ENCODE results near the gene RGS19.

- TF ChIP-seq LEF1 (IDR thresholded peaks at IDR 0.05; ENCODE audit: borderline replicate concordance) (no peak), NFRKB (IDR thresholded peaks at IDR 0.05) (no peak), FOXM1 (IDR thresholded peaks at IDR 0.05; ENCODE audit: borderline replicate concordance) (no peak), BHLHE40 (IDR thresholded peaks at IDR 0.05; ENCODE audit: borderline replicate concordance) (no peak), HDGF (IDR thresholded peaks at IDR 0.05; ENCODE audit: borderline replicate concordance) (no peak), SP1 (IDR thresholded peaks at IDR 0.05) (no peak), TARDBP (IDR thresholded peaks at IDR 0.05) (no peak), FOXK2 (IDR thresholded peaks at IDR 0.05) (no peak), ZNF384 (IDR thresholded peaks at IDR 0.05) (no peak)
- TF ChIP-seq, protein P1, sequence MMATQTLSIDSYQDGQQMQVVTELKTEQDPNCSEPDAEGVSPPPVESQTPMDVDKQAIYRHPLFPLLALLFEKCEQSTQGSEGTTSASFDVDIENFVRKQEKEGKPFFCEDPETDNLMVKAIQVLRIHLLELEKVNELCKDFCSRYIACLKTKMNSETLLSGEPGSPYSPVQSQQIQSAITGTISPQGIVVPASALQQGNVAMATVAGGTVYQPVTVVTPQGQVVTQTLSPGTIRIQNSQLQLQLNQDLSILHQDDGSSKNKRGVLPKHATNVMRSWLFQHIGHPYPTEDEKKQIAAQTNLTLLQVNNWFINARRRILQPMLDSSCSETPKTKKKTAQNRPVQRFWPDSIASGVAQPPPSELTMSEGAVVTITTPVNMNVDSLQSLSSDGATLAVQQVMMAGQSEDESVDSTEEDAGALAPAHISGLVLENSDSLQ (IDR thresholded peaks at IDR 0.05): no peak
Observed at GRCh38 chr20:64074963-64075362, 4.4 kb downstream of the RGS19 start.

All from HEK293T (cell line).